Measurements from ENCODE around the gene FBXO7.

FBXO7 gene

DNA sequence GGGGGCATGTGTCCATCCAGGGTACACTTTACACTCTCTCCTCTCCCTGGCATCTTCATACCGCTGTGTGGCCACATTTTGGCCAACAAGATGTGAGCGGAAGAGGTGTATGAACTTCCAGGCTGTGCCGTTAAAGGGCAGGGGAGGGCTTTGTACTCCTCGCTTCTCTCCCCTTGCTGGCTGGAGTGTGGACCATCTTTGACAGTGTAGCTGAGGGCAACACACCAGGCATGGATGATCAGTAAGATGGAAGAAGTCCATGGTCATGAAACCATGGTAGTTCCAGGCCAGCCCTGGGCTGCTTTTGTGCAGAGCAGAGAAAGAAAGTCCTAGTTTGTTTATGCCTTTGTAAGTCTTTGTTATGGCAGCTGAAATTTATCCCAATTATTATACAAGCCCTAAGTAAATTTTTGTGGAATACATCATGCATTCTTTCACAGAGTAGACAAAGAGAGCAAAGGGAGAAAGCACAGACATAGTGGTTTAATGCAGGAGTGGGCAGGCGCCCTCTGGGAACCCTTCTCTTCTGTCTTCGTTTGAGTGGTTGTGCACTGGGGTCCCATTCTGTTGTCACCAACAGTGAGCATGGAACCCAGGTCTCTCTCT is 70.4 kb downstream of the FBXO7 start:
- TF ChIP-seq CTCF (IDR thresholded peaks at IDR 0.05; ENCODE audit: low read depth, low read length) = no peak
- DNase-seq (ENCODE audit: low read depth, low spot score) = no peak
- no peak overlapping the region for H3K4me3 ChIP-seq (ENCODE audit: low read depth, low read length)
- in situ Hi-C loops (cut with HindIII; ENCODE audit: low sequenced_read_pairs) = no loop called here

DNA sequence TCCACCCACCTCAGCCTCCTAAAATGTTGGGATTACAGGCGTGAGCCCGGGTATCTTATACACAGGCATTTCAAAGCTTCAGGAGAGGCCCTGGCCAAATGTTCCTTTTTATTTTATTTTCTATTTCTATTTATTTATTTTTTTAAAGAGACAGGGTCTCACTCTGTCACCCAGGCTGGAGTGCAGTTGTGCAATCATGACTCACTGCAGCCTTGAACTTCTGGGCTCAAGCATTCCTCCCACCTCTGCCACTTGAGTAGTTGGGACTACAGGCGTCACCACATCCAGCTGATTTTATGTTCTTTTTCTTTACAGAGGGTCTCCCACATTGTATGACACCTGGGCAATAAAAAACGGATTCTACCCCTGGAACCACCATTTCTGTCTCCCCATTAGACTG is 71.2 kb downstream of the FBXO7 start:
- no peak for TF ChIP-seq CTCF (IDR thresholded peaks at IDR 0.05; ENCODE audit: low read depth, low read length)
- no peak for DNase-seq (ENCODE audit: low read depth, low spot score)
- no peak overlapping the region for H3K4me3 ChIP-seq (ENCODE audit: low read depth, low read length)
- in situ Hi-C loops (cut with HindIII; ENCODE audit: low sequenced_read_pairs) = no loop called here

GRCh38 chr22:32546496-32546895 is 71.9 kb downstream of the FBXO7 start:
- H3K4me3 ChIP-seq (ENCODE audit: low read depth, low read length) = no peak overlapping the region
- DNase-seq (ENCODE audit: low read depth, low spot score) = no peak
- TF ChIP-seq CTCF (IDR thresholded peaks at IDR 0.05; ENCODE audit: low read depth, low read length) = no peak
- in situ Hi-C loops (cut with HindIII; ENCODE audit: low sequenced_read_pairs) = no loop called here

DNA sequence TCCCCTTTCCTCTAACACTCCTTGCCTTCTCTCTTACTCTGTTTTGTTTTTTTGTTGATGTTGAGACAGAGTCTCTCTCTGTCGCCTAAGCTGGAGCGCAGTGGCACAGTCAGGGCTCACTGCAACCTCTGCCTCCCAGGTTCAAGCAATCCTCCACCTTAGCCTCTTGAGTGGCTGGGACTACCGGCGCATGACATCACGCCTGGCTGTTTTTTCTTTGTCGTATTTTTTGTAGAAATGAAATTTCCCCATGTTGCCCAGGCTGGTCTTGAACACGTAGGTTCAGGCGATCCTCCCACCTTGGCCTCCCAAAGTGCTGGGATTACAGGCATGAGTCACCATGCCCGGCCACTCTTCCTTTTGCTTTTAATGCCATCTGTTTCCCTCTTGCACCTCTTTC is 72.3 kb downstream of the FBXO7 start:
- no peak for DNase-seq (ENCODE audit: low read depth, low spot score)
- no peak for TF ChIP-seq CTCF (IDR thresholded peaks at IDR 0.05; ENCODE audit: low read depth, low read length)
- in situ Hi-C loops (cut with HindIII; ENCODE audit: low sequenced_read_pairs) = no loop called here
- no peak overlapping the region for H3K4me3 ChIP-seq (ENCODE audit: low read depth, low read length)

DNA sequence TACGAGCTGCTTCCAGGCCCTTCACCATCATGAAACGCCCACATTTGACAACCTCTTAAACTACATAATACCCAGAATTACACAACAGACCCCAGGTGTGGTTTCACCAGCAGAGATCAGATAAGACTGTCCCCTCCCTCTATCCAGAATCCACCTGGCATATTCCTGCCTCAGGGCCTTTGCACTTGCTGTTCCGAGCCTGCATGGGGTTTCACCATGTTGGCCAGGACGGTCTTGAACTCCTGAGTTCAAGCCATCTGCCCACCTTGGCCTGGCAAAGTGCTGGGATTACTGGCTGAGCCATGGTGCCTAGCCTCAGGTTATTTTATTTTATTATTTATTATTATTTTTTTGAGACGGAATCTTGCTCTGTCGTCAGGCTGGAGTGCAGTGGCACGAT is 73.4 kb downstream of the FBXO7 start:
- no peak for TF ChIP-seq CTCF (IDR thresholded peaks at IDR 0.05; ENCODE audit: low read depth, low read length)
- DNase-seq (ENCODE audit: low read depth, low spot score) = no peak
- in situ Hi-C loops (cut with HindIII; ENCODE audit: low sequenced_read_pairs) = no loop called here
- no peak overlapping the region for H3K4me3 ChIP-seq (ENCODE audit: low read depth, low read length)
